HL-60/S4 treated with retinoic acid at 250 ng/mL for 4 days and 3 days (cell line): ENCODE results near the gene NOSTRIN.
"Not testable (repeated sequence)": the region's sequence is repeated elsewhere in the genome, so short reads cannot be mapped to it uniquely, and the experiment has no call there.

ENCODE experiments used
- in situ Hi-C: fragments of 300-500 bp; cut with MboI; formaldehyde crosslinking; loops from 2 replicates; pipeline ENCODE4 v1.7.0; 2022; ENCODE audit warnings: low sequenced_read_pairs

Gene NOSTRIN

DNA sequence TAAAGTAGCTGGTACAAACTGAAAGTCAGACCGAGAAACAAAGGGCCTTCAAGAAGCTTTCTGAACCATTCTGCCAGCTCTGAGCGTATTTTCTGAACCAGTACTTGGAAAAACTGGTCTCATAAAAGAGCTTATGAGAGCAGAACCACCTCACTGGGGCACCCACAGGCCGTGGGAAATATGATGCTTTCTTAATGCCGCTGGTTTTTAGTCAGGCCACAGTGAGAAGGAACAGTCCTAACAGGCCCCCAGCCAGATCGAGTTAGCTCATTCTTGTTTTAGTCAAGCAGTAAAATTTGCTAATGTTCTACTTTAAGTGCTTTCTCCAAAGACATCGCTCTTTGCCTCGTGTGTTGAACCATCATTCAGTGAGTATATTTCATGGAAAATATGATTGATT lies 12.7 kb upstream of the NOSTRIN start:
- in situ Hi-C loops: no loop called here

DNA sequence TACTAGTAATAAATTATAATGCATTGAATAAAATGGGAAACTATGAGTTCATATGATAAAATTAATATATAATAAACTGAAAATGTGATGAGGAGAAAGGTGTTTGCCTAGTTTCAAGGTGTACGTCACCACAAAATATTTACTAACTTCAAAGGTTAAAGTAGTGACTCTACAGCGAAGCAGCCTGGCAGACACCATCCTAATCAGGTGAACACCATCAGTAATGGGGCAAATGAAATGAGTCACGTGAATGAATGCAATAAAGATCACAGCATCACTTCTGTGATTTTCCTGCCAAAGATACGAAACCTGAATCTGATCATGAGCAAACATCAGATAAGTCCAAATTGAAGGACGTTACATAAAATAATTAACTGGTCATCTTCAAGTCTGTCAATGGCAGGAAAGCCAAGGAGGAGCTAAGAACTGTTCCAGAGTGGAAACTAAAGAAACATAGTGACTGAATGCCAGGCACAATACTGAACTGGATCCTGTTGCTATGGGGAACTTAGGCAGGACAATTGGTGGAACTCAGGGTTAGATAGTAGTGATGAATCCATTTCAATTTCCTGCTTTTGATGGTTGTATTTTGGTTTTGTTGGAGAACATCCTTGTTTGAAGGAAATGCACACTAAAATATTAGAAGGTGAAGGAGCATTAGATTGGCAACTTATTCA lies 12.1 kb upstream of the NOSTRIN start:
- in situ Hi-C loops: no loop called here

DNA sequence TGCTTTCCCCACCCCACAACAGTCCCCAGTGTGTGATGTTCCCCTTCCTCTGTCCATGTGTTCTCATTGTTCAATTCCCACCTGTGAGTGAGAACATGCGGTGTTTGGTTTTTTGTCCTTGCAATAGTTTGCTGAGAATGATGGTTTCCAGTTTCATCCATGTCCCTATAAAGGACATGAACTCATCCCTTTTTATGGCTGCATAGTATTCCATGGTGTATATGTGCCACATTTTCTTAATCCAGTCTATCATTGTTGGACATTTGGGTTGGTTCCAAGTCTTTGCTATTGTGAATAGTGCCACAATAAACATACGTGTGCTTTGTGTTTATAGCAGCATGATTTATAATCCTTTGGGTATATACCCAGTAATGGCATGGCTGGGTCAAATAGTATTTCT lies 11.3 kb upstream of the NOSTRIN start:
- in situ Hi-C loops: not testable (repeated sequence)

DNA sequence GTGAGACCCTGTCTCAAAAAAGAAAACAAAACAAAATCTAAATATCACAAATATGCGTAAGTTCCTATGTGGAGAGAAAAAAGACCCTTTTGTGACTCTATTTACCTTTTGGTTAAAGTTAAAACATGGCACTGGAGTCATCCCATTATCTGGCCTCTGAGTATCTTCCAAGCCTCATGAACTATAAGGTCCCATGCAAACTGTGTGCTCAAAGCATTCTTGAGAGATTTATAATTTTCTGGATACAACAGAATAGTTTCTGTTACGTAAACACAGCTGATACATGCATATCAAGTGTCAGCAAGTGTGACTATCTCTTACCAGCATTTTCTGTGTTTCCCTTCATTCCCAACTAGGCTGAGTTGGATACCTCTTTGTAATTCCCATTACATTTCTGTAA lies 8.8 kb upstream of the NOSTRIN start:
- in situ Hi-C loops: no loop called here

DNA sequence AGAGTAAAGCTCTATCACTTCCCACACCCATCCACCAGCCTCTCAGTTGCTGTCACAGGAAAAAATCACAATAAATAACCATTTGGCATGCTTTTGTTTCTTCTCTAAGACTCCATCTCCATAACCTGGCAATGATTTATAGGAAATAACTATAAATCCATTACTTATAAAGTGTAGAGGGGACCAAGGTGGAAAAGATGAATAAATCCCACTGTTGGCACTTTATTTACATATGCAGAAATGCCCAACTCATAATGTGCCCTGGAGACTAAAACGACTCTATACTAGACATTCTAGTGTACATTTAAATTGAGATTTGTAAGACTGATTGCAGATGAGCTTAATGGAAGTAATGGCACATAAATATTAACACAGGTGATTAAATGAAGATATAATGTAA lies 7.5 kb upstream of the NOSTRIN start:
- in situ Hi-C loops: no loop called here

DNA sequence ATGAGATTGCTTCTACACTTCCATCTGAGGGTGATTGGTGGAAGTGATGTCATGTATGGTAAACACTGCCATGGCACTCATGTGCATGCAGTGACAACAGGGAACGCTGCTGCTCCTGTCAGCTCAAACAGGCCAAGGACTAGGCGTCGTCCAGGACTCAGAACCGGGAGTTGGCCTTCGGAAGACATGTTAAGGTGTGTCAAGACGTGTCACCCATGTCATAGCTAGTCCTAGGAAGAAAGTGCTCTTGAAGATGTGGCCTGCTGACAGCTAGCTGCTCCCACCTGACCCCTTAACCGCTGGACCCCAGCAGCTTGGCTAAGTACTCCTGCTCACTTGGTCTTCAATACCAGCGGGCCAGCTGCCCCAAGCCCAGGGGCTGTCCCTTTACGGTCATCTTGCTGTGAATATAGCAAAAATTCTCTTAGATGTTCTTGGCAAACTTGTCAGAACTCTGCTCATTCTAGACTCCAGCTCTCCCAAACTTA lies 6.3 kb upstream of the NOSTRIN start:
- in situ Hi-C loops: no loop called here

DNA sequence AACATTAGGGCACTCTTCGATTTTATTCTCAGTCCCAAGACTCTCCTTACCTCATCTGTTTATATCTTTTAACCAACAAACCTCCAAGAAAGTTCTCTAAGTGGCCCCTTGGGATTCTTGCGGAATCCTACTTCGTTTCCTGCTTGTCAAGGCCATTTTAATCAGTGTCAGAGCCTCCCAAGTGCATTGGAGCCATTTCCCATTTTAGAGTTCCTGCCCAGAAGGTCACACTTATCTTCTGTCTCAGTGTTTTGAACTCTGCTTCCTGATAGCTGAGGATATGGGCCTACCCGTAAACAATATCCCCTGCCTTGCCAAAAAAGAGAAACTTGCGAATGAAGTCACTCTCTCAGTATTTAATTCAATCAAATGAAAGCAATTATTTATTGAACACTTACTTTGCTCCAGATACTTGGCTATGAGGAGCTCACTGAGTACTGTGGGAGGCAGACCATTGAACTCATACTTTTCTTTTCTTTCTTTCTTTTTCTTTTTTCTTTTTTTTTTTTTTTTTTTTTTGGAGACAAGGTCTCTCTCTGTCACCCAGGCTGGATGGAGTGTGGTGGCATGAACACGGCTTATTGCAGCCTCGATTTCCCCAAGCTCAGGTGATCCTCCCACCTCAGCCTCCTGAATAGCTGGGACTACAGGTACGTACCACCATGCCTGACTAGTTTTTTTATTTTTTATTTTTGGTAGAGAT lies 5.7 kb upstream of the NOSTRIN start:
- in situ Hi-C loops: no loop called here

DNA sequence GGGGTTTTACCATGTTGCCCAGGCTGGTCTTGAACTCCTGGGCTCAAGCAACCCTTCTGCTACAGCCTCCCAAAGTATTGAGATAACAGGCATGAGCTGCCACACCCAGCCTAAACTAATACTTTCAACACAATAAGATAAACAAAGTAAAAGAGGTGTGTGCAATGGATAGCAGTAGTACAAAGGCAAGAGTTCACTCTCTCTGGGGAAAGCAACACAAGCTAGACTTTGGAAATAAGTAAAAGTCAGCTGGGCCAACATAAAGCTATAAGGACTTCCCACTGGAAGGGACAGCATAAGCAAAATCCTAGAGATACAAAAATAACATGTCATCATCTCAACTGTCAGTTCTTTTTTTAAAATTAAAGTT lies 5.2 kb upstream of the NOSTRIN start:
- in situ Hi-C loops: no loop called here

DNA sequence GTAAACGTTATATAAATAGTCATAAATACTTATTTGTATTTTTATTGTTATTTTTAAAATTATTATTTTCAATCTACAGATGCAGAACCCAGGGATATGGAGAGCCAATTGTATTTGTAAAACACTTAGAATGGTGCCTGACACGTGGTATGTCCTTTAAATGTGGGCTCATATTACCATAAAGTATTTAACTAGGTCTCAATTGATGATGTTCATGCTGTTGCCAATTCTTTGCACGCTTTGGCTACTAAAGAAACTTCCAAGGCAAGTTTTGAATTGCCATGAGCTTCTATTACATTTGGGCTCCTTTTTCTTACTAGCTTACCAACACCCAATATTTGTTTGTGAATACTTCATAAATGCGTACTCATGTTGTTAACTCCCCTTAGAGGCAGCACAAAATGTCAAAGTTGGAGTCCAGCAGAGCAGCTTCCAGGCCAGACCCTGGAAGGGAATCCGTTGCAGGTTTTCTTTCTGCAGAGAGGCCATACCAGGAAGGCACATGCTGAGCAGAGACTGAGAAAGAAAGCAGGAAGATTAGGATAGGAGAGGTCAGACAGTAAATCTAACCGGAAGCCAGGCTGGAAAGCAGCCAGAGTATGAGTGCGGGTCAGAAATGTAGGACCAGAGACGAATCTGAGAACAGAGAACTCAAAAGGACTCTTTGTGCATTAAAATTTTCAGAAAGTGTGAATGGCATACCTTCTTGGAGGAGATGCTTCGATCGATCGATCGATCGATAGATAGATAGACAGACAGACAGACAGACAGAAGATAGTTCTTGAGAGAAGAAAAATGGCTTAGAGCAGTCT lies 4.2 kb upstream of the NOSTRIN start:
- in situ Hi-C loops: no loop called here

DNA sequence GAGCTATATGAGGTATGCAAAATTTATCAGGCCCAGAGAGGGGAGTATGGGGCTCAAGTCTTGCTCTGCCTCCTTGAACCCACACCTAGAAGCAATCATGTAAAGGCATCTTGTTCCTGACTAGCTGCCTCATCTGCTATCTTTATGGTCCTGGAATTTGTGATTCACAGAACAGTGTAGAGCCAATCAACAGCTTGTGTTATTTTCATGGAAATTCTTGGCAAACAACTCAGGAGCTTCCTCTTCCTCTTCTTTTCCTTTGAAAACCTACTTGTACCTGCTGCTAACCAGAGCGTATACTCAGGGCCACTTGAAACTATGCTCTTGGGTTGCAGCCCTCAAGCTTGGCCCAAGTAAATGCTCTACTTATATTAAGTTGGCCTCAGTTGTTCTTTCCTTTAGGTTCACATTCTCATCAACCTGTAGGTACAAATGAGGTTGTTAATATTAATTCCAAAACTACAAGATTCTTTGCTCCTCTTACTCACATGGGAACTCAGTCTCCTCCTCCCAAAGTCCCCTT lies 3.5 kb upstream of the NOSTRIN start:
- in situ Hi-C loops: no loop called here

DNA sequence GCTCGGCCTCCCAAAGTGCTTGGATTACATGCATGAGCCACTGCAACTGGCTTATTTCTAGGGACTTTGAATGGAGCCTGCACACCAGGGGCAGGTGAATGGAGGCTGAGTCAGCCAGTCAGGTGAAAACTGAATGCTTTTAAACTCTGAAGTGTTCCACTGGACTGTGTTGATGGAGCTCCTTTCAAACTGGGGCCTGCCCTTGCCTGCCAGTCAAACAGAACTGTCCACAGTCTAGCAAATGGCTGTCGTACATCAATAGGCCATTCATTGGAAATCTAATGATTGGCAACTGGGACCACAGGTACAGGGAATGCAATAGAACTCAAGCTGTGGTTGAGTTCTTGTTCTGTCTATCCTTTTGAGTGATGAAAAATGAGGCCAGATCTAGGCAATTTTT lies 966 bp upstream of the NOSTRIN start:
- in situ Hi-C loops: no loop called here

DNA sequence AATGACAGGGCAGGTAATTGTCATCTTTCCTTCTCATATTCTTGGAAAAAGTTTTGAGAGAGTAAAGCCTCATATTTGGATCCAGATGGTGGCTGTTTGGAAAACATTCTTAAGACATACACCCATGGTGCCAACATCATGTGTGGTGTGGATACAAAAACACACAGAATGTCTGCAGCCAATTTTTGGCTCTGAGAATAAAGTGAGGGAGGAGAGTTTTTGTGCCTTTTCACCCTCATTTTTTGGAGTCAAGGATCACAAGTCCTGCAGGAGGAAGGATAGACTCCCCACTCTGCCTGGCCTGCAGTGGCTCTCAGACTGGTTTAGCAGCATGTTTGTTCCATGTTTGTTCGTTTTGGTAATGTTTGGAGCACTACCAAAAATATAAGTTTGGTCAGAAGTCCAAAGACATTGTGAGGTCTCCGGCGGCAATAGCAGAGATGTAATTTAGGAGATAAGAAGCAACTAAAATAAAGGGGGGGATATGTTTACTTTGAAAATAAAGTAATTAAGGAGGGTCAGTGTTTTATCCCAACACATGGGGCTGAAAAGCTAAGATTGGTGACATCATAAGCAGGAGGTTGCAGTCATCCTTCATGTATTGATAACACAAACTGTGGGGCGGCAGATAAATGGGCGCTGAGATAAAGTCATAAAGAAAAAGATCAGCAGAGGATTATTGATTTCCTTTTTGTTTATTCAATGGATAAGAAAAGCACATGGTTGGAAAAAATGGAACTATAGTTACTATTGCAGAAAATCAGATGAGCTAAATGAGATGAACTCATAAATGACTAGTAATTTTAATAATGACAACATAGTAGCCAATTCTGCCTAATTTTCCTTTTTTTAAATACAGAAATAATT lies 655 bp downstream of the NOSTRIN start:
- in situ Hi-C loops: no loop called here

DNA sequence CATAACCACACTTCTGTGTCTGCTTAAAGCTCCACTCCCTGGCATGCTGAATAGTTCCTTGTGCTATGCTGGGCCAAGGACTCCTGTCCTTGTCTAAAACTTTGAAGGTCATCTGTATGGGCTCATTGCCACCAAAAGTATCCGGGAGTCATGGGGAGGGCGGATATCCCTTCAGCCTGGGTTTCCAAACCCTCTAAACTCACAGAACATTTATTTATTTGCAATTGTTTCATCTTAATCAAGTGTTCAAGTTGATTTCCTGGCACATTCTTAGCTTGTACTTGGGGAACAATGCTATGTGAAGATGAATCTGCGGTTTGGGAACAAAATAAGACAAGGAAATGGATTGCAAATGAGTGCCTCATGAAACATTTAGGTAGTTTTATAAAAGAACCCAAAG lies 1.8 kb downstream of the NOSTRIN start:
- in situ Hi-C loops: no loop called here

DNA sequence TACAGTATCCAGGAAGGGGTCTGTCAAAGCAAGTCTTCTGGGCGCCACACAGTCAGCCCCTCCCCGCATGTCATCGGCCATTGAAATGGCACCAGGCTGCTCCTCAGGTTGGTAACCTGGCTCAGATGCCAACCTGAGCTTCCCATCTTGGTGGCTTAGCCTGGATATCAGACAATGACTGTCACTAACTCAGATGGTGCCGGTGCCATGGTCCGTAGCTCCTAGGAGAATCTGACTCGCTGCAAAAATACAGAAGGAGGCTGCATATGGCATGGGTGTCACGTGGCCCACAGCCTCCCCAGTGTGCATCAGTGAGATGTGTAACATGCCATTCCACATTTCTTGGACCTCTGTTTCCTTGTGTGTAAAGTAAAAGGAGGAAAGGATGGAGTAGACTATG lies 3.2 kb downstream of the NOSTRIN start:
- in situ Hi-C loops: no loop called here

DNA sequence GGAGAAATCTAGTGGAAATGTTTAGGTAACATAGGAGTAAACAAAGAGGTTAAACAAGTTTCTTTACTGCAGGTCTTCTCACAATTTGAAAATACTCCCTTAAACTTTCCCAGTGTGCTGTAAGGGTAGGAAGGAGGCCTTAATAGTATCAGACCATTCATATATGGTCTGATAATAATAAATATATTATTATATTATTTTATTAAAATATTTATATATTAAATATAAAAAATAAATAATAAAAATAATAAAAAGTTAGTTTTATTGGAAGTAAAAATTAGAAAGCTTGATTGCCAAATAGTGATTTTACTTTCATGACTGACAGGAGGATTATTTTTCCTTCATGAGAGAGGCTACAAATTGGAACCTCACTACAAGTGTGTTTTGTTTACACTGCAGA lies 7.1 kb downstream of the NOSTRIN start:
- in situ Hi-C loops: no loop called here

DNA sequence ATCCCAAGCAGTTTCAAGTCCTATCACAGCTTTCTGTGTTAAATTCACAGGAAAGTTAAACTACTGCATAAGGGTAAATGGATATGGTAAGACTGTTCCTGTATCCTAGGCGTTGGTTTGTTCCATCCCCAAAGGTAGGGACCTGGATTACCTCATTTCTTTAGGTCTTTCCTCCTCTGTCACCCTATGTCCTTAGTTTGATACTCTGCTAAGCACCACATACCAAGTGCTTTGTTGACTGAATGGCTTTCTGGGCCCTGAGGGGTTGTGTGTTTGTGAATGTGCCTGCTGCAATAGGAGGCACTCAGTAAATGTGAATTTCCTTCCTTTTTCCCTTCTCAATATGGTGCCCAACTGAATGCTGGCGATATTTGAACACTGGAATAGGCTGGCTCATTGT lies 7.8 kb downstream of the NOSTRIN start:
- in situ Hi-C loops: no loop called here

DNA sequence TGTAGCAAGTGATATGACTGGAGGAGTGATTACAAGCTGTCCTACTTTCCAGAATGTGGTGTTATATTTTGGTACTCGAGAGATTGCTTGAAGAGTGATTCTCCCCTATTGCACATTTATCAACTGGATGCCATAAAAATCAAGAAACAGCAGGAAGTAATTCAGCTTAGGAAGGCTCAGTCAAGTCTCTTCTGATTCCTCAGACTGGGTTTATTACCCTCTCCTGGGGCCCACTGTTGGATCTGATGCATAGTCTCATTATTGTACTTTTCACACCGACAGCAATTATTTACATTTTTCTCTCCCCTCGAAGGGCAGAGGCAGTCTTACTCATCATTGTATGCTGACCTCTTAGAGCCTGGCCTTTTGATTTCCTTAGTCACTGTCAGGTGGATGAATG lies 9.3 kb downstream of the NOSTRIN start:
- in situ Hi-C loops: no loop called here

DNA sequence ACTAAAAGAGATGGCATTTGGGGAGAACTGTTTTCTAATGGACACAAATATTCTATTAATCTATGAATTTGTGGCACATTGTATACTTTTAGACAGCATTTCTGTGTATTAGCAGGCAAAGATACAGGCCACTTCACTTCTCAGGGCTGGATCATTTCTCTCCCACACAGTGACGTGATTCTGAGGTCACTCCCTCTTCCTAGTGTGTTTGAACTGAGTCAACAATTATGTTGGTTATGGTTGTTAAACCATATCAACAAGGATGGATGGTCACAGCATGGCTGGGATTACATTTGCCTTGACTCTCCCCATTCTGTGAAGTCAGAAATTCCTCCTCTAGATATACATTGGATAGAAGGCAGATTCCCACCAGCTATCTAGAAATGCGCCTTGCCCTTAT lies 11.6 kb downstream of the NOSTRIN start:
- in situ Hi-C loops: no loop called here

DNA sequence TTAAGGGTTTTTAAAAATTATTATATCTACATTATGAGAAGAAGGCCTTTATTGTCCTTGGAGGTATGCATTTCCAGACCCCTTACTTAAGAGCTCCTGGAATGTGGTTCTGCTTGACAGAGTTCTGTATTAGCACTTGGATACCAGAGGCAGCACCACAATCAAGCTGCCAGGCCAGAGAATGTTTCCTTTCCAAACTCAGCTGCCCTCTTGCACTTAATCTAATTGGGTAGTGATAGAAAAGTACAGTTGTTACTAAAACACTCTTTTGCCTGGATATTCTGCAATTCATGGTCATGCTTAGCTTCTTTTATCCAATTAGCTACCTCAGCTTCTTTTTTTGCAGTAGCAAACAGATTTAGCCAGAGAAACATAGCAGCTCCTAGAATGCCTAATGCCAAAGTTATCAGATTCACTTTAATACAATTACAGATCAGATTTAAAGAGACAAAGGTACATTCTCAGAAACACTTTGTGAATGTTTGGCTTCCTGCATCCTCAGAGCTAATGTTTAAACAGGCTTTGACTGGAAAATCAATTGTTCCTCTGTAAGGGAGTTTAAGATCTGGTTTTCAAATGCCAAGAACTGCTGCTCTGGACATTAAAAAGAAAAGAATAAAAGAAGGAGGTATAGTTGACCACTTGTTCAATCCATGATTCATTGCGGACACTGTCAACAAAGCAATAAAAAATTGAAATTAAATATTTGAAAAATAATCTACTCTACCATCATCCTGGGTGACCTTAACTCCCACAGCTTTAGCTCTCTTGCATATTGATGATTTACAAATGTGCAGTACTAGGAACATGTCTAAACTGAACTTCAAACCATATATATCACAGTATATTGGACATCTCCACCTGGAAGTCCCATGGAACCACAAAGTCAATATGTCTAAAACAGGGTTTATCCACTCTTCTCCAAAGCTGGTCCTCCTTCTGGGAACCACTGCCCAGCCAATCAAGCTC lies 12.8 kb downstream of the NOSTRIN start:
- in situ Hi-C loops: no loop called here

DNA sequence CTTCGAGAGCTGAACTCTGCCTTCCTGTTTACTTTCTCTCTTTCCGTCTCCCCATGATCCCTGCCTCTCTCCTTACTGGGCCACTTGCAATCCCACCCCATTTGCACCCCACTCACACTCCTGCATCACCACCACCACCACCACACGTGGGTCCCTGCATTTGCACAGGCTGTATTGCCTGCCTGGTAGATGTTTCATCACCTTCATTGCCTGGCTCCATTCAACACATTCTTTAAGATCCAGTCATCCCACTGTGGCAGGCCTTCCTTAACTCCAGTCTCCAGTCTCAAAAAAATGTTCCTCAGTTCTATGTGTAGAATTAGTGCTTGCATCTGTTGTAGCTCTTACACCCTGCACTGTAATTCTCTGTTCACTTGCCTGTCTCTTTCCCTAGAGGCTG lies 13.9 kb downstream of the NOSTRIN start:
- in situ Hi-C loops: no loop called here
